GM18505 (cell line): Measurements from ENCODE around the gene FBXO3.
"Not testable (repeated sequence)": the region's sequence is repeated elsewhere in the genome, so short reads cannot be mapped to it uniquely, and the experiment has no call there.

Experiments used
- ATAC-seq: cut with Tn5 transposase; IDR thresholded peaks from one replicate; pipeline ENCODE4 v1.9.1; 2021; ENCODE audit not compliant: unreplicated experiment
- POLR2A ChIP-seq: IDR thresholded peaks from 4 replicates; pipeline ENCODE4 v1.6.1; 2011; ENCODE audit warnings: borderline replicate concordance; ENCODE audit not compliant: insufficient read depth, insufficient read length; ENCODE audit errors: extremely low read depth

Gene FBXO3

GRCh38 chr11:33773987-33774735 is at the start of gene FBXO3:
TSS of gene FBXO3 (minus strand) at chr11:33774520. CDS start at chr11:33774497, 23 bp downstream.
- ATAC-seq = peak; percentile 60
- TF ChIP-seq POLR2A = peak; percentile 58

GRCh38 chr11:33822981-33823380 is 48.7 kb upstream of the FBXO3 start:
- not testable (repeated sequence) for ATAC-seq

- TF ChIP-seq POLR2A = no peak
Observed at GRCh38 chr11:33819278-33820035, 45.1 kb upstream of the FBXO3 start.

GRCh38 chr11:33808228-33808828 is 34.0 kb upstream of the FBXO3 start:
- TF ChIP-seq POLR2A = no peak
- ATAC-seq = peak; percentile 59

More at GRCh38 chr11:33819278-33820035, 45.1 kb upstream of the FBXO3 start:
- no peak for ATAC-seq

GRCh38 chr11:33804471-33804870 is 30.2 kb upstream of the FBXO3 start:
- no peak for ATAC-seq
- TF ChIP-seq POLR2A = no peak

GRCh38 chr11:33802194-33802950 is 28.1 kb upstream of the FBXO3 start:
- no peak for ATAC-seq
- TF ChIP-seq POLR2A = no peak

GRCh38 chr11:33801821-33802193 is 27.5 kb upstream of the FBXO3 start:
- ATAC-seq = no peak
- TF ChIP-seq POLR2A = no peak

GRCh38 chr11:33797879-33798278 is 23.6 kb upstream of the FBXO3 start:
- no peak for TF ChIP-seq POLR2A
- no peak for ATAC-seq

- no peak for TF ChIP-seq POLR2A
- no peak for ATAC-seq
Observed at GRCh38 chr11:33790040-33790439, 15.7 kb upstream of the FBXO3 start.

GRCh38 chr11:33788095-33788494 is 13.8 kb upstream of the FBXO3 start:
- ATAC-seq = not testable (repeated sequence)

GRCh38 chr11:33787076-33787475 is 12.8 kb upstream of the FBXO3 start:
- ATAC-seq = no peak
- TF ChIP-seq POLR2A = no peak

GRCh38 chr11:33785609-33786008 is 11.3 kb upstream of the FBXO3 start:
- no peak for TF ChIP-seq POLR2A
- no peak for ATAC-seq

- no peak for TF ChIP-seq POLR2A
- ATAC-seq = no peak
Observed at GRCh38 chr11:33779849-33780528, 5.7 kb upstream of the FBXO3 start.
